ENCODE results near the gene ARF6.
"Not testable (repeated sequence)": the region's sequence is repeated elsewhere in the genome, so short reads cannot be mapped to it uniquely, and the experiment has no call there.

Gene ARF6

GRCh38 chr14:49893309-49894213 is 679 bp downstream of the ARF6 start:
- H3K27ac ChIP-seq: peak overlapping the region; percentile 100
- TF ChIP-seq, protein P1, sequence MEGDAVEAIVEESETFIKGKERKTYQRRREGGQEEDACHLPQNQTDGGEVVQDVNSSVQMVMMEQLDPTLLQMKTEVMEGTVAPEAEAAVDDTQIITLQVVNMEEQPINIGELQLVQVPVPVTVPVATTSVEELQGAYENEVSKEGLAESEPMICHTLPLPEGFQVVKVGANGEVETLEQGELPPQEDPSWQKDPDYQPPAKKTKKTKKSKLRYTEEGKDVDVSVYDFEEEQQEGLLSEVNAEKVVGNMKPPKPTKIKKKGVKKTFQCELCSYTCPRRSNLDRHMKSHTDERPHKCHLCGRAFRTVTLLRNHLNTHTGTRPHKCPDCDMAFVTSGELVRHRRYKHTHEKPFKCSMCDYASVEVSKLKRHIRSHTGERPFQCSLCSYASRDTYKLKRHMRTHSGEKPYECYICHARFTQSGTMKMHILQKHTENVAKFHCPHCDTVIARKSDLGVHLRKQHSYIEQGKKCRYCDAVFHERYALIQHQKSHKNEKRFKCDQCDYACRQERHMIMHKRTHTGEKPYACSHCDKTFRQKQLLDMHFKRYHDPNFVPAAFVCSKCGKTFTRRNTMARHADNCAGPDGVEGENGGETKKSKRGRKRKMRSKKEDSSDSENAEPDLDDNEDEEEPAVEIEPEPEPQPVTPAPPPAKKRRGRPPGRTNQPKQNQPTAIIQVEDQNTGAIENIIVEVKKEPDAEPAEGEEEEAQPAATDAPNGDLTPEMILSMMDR (conservative IDR thresholded peaks at IDR 0.05): no peak; the same call in 1 of the 2 replicates
- TF ChIP-seq ZFX (IDR thresholded peaks at IDR 0.05): peak; percentile 83

GRCh38 chr14:49894214-49895107 is 1.6 kb downstream of the ARF6 start:
- peak overlapping the region; percentile 100 for H3K27ac ChIP-seq

GRCh38 chr14:49895480-49895879 is 2.6 kb downstream of the ARF6 start:
- no peak overlapping the region for H3K27ac ChIP-seq
- TF ChIP-seq, protein P1 (conservative IDR thresholded peaks at IDR 0.05): no peak
- TF ChIP-seq ZFX (IDR thresholded peaks at IDR 0.05): no peak

DNA sequence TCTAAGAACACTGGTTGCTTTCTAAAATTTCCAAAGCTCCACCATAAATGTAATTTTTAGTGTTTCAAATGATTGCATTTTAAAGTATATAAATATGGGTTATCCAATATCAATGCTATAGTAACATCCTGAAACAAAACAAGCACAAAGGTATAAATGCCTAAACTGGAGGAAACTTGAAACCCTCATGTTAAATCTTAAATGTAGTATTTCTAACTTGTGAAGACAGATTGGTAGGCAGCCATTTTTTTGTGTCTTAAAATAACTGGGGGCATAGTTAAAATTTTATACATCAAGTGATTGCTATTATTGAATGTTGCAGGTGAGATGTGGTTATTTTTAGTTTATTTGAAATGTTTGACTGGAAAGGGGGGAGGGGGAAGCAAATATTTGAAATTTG is 3.4 kb downstream of the ARF6 start:
- not testable (repeated sequence) for H3K27ac ChIP-seq

GRCh38 chr14:49896966-49897365 is 4.1 kb downstream of the ARF6 start:
- TF ChIP-seq, protein P1 (conservative IDR thresholded peaks at IDR 0.05): no peak; the same call in 1 of the 2 replicates
- TF ChIP-seq ZFX (IDR thresholded peaks at IDR 0.05): no peak
- H3K27ac ChIP-seq: no peak overlapping the region

- no peak overlapping the region for H3K27ac ChIP-seq
- TF ChIP-seq, protein P1 (conservative IDR thresholded peaks at IDR 0.05): no peak
- TF ChIP-seq ZFX (IDR thresholded peaks at IDR 0.05): no peak
Measured at GRCh38 chr14:49897414-49897813, 4.5 kb downstream of the ARF6 start.

DNA sequence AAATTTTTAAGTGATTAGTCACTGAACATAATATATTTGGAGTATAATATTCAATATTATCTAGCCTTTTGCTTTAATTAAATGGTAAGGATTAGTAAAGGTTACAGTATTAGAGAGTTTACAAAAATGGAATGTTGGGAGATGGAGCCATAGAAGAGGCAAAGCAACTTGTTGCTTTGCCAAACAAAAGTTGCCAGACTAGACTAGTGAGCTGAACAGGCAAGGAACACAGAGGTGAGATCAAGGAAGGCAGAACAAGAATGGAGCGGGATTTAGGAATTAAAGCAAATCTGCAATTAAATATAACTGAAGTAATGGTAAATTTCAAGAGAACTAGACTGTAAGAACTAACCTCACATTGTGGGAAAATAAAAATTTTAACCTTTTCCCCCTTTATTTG is 5.1 kb downstream of the ARF6 start:
- H3K27ac ChIP-seq: no peak overlapping the region
- TF ChIP-seq ZFX (IDR thresholded peaks at IDR 0.05): no peak
- TF ChIP-seq, protein P1 (conservative IDR thresholded peaks at IDR 0.05): no peak

GRCh38 chr14:49898485-49898884 is 5.6 kb downstream of the ARF6 start:
- TF ChIP-seq ZFX (IDR thresholded peaks at IDR 0.05): no peak
- TF ChIP-seq, protein P1 (conservative IDR thresholded peaks at IDR 0.05): no peak
- no peak overlapping the region for H3K27ac ChIP-seq

Data from C4-2B (cell line).